Stimulated activated CD8-positive, alpha-beta memory T cell treated with anti-CD3 and anti-CD28 coated beads, Interleukin-7, amount 100 ng/mL, for 24 hours (primary cell): ENCODE results near the gene TEX13A.
"Not testable (repeated sequence)": the region's sequence is repeated elsewhere in the genome, so short reads cannot be mapped to it uniquely, and the experiment has no call there.

Source experiments
- DNase-seq: peaks from one replicate; pipeline ENCODE4 v3.0.0-alpha.2; 2020; ENCODE audit warnings: low read depth

Gene TEX13A, protein sequence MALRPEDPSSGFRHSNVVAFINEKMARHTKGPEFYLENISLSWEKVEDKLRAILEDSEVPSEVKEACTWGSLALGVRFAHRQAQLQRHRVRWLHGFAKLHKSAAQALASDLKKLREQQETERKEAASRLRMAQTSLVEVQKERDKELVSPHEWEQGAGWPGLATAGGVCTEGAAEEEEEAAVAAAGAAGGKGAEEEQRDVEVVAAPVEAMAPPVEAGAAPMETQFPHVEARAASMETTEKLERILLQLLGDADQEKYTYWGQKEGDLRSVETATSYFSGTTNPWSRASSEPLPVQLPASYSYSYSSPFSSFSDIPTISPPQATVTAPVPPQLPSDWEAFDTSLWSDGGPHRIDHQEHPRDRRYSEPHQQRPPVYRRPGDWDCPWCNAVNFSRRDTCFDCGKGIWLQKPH

DNA sequence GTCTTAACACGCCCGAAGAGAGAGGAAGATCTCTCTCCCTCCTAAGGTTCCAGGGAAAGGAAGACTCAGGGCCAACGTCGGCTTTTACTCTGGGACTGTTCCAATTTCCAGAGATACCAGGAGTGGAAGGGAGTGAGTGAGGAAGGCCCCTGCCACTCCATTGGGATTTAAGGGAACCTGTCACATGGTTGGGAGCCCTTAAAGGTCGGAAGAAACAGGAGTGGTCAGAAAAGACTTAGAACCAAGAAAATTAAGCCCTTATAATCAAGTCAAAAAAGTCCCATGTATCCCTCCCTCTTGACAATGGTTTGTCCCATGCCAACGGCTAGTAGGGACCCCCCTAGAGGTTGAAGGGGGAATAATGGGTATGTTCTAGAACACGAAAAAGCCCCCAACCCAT is at the start of gene TEX13A:
Gene TEX13A (minus strand): TSS at position 59 of the 400 bp plus-strand sequence. CDS start 297 bp downstream, outside the sequence.
- no peak for DNase-seq

DNA sequence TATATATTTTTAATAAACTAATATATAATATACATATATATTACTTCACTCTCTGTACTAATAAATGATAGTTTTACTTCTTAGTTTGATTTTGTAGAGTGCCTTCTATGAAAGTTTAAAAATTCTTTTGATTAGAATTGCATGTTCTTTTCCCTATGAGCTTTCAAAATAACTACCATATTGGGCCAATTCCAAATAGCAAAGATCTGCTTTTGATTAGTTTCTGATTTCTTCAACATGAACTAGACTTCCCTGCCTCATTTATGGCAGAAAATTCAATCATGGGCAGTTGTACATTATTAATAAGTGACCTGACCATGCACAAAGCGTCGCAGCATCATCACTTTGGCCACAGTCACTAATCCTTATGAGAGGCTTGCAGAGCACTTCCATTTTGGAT is 48.9 kb upstream of the TEX13A start:
- DNase-seq, result no peak

DNA sequence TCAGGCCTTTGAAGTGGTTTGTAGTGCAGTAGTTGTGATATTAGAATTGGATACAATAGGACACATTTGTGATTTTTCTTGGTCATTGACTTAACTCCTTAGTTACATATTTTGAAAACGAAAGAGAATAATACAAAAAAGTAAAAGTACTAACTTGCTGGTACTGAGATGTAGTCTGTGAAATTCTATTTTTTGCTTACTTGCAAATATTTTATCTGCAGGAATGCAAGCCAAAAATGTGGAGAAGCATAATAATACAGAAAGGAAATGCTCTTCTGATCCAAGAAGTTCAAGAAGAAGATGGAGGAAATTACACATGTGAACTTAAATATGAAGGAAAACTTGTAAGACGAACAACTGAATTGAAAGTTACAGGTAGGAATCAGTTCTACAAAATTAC is 46.7 kb upstream of the TEX13A start:
- DNase-seq, result no peak

DNA sequence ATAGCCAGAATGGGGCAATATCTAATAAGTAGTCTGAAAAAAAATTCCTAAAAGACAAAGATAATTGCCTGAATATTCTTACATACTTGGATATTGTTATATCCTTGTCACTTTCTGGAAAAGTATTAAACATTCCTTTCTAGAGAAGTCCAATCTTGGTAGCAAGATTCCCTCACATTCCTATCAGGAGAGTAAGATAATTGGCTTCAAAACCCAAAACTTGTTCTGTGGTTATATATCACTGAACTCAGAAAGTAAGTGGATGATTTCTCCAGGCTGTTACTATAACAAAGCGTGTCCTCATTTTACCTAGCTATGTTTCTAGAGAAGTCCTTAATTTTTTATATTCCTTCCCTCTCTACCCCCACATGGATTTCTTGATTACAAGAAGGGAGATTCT is 46.0 kb upstream of the TEX13A start:
- DNase-seq, result no peak

DNA sequence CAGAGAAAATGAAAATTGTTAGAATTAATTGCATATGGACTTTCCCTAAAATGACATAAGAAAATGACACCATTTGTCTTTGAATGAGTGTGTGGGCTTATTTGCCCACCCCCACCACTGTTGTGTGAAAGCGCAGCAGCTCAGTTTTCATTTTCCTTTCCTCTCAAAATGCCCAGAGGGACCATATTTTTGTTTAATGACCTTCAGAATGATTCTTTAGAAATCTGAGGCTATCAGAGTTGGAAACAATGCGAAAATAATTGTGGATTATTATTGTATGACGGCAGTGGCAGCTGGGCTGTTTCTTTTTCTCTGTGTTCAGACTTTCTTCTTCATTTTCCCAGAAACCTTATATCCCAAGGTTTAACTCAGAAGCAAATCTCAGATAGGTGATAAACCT is 44.6 kb upstream of the TEX13A start:
- DNase-seq, result no peak

DNA sequence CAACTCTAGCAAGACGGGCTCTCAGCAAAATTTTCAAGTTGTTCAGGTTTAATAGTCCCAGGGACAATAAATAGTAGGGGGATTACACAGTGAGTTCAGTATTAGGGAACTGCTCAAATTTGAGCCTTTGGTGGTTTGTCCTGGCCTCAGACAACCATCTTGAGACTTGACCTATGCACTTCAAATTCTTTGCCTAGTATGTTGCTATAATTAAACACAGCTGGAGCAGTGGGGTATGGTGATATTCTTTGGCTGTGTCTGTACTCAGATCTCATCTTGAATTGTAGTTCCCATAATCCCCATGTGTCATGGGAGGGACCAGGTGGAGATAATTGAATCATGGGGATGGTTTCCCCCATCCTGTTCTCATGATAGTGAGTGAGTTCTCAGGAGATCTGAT is 43.3 kb upstream of the TEX13A start:
- DNase-seq, result no peak

DNA sequence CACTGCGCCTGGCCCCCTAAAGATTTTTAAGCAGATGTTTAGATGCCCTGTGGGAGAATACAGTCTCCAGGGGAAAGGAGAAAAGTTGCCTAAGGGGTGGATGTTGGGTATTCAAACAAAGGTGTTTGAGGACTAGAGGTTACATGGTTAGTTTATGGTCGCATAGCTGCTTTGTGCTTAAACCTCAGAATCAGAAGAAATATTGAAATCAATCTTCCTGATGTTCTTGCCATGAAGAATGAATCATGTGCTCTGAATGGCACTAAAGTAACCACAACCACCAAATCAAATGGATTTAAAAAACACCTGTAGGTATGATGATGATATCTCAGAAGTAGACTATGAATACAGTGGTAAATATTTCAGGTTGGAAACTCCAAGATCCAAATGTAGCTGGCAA is 42.7 kb upstream of the TEX13A start:
- DNase-seq, result no peak

DNA sequence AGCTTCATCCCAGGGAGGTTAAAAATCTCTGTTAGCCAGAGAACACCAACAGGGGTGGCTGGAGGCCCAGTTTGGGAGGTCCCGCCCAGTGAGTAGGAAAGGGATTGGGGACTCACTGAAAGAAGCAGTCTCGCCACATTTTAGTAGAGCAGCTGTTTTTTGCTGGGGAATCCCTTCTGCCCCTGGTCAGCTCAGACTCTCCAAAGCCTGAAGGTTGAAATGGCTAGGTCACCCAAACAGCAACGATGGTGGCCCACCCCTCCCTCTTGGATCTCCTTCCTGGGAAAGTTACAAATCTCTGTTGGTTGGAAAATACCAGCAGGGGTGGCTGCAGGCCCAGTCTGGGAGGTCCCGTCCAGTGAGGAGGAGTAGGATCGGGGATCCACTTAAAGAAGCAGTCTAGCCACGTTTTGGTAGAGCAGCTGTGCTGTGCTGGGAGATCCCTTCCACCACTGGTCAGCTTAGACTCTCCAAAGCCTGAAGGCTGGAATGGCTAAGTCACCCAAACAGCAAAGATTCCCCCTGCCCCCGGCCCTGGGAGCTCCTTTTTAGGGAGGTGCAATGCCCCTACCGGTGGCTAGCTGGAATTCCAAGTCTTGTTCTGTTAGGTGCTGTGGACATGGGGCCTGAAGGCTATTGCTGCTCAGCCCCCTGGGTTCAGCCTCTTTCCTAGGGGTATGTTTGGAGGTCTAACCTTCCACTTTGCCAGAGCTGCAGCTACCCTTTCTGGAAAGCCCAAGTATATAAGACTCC is 40.0 kb upstream of the TEX13A start:
- no peak for DNase-seq

DNA sequence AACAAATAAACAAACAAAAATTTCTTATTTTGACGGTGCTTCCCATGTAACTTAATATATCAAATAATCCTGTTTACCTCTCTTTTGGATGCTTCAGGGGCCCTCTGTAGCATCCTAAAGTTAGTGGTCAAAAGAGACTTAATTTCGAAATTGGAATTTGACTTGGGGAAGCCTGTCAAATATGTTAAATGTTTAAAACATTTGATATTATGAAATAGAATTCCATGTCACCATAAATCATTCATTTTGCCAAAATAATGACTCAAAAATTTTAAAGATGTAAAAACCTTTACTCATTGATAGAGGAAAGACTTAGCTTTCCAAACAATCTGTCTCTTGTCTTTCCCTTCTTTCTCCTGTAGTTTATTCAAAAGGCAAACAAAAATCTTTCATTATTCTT is 20.6 kb upstream of the TEX13A start:
- no peak for DNase-seq

DNA sequence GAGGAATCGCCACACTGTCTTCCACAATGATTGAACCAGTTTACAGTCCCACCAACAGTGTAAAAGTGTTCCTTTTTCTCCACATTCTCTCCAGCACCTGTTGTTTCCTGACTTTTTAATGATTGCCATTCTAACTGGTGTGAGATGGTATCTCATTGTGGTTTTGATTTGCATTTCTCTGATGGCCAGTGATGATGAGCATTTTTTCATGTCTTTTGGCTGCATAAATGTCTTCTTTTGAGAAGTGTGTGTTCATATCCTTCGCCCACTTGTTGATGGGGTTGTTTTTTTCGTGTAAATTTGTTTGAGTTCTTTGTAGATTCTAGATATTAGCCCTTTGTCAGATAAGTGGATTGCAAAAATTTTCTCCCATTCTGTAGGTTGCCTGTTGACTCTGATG is 16.9 kb upstream of the TEX13A start:
- not testable (repeated sequence) for DNase-seq

DNA sequence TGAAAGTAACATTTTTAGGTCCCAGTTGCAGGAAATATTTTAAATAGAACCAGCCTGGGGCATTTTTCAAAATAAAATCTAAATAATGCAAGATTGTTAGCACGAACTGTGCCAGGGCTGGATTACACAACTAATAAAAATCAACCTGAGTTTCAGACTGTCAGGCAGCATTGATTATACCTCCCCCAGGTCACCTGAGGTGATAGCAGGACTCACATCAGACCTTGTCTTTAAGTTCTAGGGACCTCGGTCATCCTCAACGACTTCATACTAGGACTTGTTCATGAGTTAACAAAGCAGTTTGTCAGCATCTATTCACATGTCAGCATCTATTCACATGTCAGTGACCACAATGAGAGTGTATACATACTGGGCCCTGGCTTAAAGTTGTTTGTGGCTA is 8.7 kb upstream of the TEX13A start:
- DNase-seq, result no peak

DNA sequence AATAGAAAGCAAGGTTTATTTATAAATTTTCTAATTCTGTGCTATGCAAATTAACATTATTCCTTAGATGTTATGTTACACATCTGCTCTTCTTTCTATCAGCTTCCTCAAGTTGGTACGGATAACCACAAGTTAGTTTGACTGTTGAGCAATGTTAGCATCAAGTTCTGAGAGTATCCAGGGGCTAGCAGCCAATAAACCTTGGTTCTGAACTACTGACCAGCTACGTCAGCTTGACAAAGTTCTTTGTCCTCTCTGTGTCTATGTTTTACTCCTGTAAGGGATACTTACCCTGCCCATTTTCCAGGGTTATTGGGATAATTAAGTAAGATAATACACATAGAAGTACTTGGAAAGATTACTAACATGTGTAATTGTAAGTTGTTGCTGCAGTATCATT is 8.1 kb upstream of the TEX13A start:
- no peak for DNase-seq

DNA sequence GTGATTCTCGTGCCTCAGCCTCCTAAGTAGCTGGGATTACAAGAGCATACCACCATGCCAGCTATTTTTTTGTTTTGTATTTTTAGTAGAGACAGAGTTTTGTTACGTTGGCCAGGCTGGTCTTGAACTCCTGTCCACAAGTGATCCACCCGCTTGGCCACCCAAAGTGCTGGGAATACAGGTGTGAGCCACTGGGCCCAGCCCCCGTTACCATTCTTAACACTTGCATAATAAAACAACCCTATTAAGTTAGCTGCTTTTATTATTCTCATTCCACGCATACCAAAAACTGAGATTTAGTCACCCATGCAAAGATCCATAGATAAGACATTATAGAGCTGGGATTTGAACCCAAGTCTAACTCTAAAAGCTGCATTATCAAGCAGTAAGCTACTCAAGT is 6.0 kb upstream of the TEX13A start:
- DNase-seq, result no peak

DNA sequence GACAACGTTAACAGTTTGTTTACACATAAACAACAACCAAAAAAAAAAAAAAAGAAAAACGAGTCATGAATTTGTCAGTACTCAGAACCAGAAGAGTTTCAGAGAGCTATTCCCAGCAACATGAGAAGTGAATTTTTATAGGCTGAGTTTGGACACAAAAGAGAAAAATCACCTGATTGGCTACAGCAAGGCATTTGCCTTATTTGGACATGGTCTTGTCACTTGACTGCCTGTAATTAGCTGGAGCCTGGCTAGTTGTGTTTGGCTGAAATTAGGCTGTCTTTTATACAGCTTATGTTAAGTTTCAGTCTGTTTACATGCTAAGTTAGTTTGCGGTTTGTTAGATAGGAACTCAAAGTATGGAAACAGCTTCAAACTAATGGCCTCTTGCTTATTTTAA is 880 bp upstream of the TEX13A start:
- DNase-seq, result no peak

DNA sequence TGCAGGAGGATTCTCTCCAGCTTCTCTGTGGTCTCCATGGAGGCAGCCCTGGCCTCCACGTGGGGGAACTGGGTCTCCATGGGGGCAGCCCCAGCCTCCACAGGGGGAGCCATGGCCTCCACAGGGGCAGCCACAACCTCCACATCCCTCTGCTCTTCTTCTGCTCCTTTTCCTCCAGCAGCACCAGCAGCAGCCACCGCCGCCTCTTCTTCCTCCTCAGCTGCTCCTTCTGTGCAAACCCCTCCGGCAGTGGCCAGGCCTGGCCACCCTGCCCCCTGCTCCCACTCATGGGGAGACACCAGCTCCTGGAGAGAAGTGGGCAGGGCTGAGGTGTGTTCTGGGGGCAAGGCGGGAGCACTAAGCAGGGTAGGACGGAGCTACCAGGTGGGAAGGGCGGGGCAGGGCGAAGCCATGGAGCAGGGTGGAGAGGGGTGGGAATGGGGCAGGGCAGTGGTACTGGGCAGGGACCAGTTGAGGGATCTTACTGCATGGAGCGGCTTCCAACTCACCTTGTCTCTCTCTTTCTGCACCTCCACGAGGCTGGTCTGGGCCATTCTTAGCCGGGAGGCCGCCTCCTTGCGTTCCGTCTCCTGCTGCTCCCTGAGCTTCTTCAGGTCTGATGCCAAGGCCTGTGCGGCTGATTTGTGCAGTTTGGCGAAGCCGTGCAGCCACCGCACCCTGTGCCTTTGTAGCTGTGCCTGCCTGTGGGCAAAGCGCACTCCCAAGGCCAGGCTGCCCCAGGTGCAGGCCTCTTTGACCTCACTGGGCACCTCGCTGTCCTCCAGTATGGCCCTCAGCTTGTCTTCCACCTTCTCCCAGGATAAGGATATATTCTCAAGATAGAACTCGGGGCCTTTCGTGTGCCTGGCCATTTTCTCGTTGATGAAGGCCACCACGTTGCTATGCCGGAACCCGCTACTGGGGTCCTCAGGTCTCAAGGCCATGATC is 766 bp downstream of the TEX13A start:
- no peak for DNase-seq

DNA sequence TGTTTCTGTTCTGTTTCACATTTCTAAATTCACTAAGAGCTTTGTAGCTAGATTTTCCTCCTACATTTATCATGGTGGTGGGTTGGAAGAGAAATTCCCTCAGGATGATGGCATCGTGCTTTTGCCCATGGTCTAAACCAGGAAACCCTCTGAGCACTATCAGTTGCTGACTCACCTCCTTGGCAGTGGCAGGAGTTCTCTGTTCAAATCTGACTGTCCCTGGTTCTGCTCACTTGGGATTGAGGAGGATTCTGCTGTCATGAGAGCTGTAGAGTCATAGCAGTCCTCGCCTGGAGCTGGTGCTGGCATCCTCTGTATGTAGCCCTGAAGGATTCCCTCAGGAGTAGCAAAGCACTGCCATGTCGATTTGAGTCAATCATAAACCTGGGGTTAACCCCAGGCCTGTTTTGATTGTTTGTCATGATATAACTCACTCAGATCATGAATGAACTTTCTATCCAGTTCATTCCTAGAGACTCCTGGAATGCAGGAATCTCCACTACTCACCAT is 9.4 kb downstream of the TEX13A start:
- no peak for DNase-seq

DNA sequence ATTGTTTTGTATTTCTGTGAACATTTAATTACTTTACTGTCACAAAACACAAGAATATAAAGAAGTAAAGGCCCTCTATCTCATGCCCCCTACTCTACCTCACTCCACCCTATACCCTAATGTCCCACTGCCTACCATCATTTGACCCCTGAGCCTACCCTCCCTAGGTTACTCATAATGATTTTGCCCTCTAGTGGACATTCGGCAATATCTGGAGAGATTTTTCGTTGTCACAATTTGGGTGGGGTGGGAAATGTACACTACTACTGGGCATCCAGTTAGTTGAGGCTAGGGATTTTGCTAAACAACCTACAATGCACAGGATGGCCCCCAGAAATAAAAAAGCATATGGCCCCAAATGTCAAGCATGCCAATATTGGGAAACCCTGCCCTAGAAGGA is 10.2 kb downstream of the TEX13A start:
- no peak for DNase-seq

DNA sequence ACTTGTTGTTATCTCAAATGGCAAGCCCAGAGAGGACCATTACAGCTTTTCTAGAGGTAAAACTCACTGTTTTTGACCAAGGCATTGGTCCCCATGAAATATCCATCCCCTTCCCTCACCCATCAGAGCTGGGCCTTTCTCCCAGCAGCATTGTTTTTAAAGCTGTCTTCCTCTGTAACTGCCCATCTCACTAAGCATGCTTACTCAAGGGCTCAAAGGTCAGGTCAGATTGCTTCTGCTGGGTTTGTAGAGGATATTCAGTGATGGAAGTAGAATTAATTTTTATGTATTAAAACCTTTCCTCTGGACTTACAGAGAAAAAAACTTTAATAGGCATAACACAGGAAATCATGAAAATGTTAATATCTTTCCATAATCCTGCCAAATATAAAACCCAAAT is 11.1 kb downstream of the TEX13A start:
- DNase-seq, result no peak

DNA sequence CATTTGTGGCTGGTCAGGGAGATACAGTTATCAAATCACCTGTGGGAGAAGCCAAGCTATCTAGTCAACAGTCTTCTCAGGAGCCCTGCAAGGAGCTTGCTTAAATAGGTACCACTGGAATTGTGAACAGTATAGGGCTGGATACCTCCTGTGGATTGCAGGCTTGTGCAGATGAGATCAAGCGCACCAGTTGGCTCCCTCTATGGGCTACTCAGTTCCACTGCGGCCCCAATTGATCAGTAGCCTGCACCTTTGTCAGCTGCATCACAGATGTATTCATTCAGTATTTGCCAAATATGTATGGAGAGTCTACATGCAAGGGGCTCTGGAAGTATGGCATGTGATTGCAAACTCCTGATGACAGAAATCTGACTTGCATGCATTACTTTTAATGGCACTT is 28.6 kb downstream of the TEX13A start:
- no peak for DNase-seq

DNA sequence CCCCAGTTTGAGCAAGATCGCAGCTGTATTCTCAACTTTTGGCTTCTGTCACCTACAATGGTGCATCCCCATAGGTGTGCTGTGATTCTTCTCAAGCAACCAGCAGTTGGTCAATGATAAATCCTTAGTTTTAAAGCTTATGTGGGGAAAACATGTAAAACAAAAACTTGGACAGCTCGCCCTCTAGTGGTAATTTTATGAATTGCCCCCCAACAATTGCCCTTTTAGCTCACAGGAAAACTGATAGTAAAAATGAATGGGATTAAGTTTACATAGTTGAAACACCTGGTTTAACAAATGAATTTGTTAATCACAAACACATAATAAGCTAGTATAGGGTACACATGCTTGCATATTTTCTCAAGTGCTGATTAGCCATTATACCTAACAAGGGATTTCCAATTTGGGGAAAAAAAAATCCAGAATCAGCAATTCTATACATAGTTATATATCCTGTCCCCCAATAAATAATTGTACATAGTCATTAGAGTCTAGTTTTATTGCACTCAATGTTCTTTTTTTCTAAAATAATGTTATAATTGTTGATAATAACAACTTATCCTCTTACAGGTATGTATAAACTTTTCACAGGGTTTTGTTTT is 30.1 kb downstream of the TEX13A start:
- DNase-seq, result no peak

DNA sequence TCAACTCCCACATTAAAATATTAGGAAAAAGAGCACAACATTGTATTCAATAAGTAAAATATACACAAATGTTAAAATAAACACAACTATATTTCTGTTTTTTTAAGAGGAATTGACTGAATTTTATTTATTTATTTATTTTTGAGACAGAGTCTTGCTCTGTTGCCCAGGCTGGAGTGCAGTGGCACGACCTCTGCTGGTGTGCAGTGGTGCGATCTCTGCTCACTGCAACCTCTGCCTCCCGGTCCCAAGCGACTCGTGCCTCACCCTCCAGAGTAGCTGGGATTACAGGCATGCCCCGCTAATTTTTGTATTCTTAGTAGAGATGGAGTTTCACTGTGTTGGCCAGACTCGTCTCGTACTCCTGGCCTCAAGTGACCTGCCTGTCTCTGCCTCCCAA is 31.4 kb downstream of the TEX13A start:
- DNase-seq, result no peak

DNA sequence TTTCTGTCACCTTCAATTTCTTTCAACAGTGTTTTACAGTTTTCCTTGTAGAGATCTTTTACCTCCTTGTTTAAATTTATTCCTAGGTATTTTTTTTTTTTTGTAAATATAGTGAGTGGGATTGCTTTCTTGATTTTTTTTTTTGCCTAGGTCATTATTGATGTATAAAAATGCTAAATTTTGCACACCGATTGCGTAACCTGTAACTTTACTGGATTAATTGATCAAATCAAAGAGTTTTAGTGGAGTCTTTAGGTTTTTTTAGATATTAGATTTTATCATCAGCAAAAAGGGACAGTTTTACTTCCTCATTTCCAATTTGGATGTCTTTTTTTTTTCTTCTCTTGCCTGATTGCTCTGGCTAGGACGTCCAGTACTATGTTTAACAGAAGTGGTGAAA is 40.9 kb downstream of the TEX13A start:
- DNase-seq, result no peak
